SU-DHL-6 (cell line): ENCODE data around the gene HOXC4.

Source experiments
- CTCF ChIP-seq: fragments of 200-600 bp; sonication (generic); IDR thresholded peaks from one replicate; pipeline ENCODE4 v1.5.1; 2017; ENCODE audit warnings: antibody characterized with exemption, mild to moderate bottlenecking, low read length, moderate library complexity; ENCODE audit not compliant: insufficient read depth, poor library complexity, severe bottlenecking
- EZH2phosphoT487 ChIP-seq: fragments of 200-600 bp; sonication (generic), shearing (Covaris generic); conservative IDR thresholded peaks from 2 replicates; pipeline ENCODE4 v1.6.1; 2018; ENCODE audit warnings: mild to moderate bottlenecking, antibody characterized with exemption, low read length, moderate library complexity, mixed read lengths

DNA sequence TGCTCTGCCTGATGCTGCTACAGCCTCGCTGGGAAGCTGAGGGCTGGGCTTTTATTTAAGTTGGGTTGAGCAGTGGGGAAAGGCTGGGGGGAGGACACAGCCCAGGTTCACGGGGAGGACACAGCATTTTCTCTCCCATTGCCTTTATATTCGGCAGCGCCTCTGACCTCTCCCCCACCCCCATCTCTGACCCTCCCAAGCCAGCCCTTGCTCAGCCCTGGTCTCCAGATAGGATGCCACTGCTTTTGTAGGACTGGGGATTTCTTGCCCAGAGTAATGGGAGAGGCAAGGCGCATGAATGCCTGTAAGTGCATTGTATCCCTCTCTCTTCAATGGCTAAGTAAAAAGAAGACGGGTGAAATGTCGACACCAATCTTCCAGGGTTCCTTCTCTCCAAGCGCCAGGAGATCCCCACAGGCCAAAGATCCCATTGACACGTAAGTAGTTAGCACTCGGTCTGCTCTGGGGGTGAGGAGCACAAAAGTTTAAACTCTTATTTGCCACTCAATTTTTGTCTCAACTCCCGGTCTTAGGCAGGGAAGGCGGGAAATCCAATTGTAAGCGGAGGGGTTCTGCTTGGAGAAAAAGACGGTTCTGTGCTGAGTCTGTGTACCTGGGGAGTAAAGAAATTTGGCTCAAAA, 4.6 kb downstream of the HOXC4 start:
- TF ChIP-seq CTCF = no peak
- no peak for TF ChIP-seq EZH2phosphoT487
